Left kidney (tissue), 2 donors: Measurements from ENCODE around the gene HOXC13. TPM values are rescaled to one million over a fixed set of nuclear protein-coding genes. Genes with fewer than 3 reads are reported as not detected.

Experiments used
- DNase-seq: peaks from one replicate; pipeline ENCODE4 v3.0.0-alpha.2; 2013
- polyA plus RNA-seq: library from polyadenylated mRNA; unstranded; fragments of 120-200 nt; gene quantifications from one replicate; pipeline ENCODE4 v1.2.1, GENCODE V29; 2013; ENCODE audit not compliant: insufficient read length

Gene HOXC13
- polyA plus RNA-seq, 1 donor: 0.05 TPM

DNA sequence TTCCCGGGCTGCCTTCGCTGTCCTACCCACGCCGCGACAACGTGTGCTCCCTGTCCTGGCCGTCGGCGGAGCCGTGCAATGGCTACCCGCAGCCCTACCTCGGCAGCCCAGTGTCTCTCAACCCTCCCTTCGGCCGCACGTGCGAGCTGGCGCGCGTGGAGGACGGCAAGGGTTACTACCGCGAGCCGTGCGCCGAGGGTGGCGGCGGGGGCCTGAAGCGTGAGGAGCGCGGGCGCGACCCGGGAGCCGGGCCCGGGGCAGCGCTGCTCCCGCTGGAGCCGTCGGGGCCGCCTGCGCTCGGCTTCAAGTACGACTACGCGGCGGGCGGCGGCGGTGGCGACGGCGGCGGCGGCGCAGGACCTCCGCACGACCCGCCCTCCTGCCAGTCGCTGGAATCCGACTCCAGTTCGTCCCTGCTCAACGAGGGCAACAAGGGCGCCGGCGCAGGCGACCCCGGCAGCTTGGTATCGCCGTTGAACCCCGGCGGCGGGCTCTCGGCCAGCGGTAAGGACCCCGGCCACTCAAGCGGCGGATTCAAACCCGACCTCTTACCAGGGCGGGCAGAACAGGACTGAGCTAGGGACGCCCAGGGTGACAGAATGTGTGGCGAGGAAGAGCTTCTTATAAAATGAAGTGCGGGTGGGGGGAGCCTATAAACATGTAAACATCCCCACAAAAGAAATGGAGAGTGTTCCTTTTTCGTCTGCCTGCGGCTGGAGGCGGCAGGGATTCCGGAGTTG, 16.6 kb downstream of the HOXC13 start:
- DNase-seq: no peak

DNA sequence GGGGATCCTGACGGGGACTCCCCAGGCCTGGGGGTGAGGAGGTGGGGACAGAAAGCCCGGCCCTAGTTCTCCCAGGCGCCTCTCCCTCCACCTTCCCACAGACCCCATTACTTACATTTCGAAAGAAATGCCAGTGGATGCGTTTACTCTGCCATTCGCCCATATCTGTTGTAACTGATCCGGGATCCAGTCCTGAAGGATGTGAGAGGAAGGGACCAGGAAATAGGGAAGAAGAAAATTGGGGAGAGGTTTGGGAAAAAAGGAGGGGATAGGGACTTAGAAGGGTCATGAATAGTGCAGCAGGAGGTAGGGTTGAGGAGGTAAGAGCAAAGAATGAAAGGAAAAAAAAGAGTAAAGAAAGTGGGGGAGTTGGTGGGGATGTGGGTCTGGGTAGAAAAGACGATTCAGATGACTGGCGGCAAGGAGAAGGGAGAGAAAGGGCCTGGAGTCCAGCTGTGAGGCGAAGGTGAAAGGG, 17.2 kb downstream of the HOXC13 start:
- no peak for DNase-seq

DNA sequence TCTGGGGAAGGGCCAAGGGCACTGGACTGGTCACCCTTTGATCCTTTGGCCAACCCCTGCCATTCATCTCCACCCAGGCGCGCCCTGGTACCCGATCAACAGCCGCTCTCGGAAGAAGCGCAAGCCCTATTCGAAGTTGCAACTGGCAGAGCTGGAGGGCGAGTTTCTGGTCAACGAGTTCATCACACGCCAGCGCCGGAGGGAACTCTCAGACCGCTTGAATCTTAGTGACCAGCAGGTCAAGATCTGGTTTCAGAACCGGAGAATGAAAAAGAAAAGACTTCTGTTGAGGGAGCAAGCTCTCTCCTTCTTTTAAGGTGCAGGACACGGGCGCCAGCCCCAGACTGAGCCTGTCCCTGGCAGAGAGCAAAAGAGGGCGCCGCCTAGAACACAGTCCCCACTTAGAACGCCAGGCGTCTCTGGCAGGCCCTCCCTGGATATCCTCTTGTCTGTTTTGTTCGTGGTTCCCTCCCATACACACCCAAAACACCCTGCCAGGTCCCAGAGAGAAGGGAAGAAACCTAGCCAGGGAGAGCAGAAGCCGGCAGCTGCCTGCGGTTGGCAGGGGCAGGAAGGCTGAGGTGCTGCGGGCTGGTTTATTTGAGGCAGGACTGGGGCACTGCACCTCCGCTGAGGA, 17.7 kb downstream of the HOXC13 start:
- DNase-seq: no peak

DNA sequence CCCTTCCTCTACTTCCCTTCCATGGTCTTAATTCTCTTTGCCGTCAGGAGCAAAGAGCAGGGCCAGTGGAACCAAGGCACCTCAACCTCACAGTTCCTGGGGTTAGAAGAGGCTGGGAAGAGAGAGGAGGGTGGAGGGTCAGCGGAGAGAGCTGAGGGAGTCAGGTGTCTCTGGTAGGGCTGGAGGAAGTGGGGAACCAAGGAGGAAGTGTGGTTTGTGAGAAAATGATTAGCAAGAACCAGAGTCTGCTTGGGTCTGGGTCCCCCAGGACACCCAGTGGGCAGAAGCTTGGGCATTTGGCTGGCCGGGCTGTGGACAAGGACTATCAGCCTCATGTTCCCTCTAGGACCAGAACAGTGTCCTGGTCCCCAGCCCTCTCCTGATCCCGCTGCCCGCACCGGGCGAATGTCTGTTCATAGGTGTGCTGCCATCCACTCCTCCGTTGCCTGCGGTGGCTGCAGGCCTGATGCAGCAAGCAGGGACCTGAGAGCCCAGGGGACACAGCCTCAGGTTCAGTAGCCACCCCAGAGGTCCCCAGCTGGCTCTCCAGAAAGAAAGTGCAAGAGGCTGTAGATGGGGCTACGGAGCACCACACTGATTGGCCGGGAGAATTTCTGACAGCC, 18.4 kb downstream of the HOXC13 start:
- no peak for DNase-seq

DNA sequence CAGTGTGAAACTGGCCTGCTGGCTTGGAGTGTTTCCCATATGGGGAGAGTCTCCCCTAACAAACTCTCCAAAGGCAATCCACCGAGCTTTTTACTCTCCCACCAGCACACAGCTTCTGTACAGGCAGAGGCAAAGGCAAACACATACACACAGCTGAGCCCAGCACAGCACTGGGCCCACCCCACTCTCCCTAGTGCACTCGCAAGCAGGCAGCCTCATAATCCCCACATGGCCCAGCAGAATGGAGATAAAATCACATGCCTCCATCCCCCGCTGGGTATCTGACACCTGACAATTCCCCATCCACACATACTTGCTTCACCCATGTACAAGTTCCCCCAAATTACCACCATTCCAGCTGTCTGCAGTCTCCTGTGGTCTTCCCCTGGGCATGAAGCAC, 19.5 kb downstream of the HOXC13 start:
- no peak for DNase-seq

DNA sequence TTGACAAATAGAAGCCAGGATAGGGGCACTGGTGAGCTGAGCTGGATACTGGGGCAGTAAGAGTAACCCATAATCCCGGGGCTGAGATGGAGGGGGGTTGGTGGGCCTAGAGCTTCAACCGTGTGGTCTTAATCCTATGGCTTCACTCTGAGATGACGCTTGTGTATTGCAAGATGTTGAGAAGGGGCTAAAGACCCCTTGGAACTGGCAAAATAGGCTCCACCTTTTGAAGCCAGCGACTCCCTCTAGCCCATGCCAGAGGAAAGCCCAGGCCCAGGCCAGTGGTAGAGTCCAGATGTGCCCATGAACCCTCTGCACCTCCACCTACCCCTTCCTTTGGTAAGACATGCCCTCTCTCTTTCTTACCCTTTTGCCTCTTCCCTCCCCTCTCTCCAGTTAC, 20.7 kb downstream of the HOXC13 start:
- no peak for DNase-seq

DNA sequence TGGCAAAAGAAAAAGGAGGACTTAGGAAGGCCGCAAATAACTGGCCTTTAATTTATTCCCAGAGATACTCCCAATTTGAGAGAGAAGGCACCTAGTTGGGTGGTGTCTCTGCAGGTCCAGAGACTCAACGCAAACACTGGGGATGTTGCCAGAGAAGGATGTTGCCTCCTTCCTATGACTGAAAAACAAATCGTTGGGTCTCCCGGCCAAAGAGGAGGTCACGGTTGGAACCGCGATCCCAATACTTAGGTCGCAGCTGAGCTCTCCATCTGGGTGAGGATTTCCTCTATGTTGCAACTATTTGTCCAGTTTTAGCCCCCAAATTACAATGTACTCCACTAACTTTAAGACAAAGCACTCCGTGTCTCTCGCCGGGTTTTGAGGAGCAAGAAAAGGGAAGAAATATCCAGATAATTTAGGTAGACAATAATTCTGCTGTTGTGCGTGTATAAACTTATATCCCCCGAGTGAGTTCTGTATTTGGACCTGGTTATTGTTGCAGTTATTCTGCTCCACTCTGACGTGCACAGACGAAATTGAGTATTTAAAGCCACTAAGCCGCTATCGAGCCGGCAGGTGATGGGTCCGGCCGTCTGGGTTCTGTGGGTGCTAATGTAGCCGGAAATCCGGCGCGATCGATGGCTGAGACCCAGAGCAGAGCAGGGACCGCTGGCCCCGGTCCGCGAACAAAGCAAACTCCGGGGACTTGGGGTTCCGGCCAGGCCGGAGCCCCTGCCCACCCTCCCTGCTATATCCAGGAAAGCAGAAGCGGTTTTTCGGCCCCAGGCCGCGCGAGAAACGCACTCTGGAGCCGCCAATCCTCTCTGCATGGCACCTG, 21.8 kb downstream of the HOXC13 start:
- DNase-seq: no peak

DNA sequence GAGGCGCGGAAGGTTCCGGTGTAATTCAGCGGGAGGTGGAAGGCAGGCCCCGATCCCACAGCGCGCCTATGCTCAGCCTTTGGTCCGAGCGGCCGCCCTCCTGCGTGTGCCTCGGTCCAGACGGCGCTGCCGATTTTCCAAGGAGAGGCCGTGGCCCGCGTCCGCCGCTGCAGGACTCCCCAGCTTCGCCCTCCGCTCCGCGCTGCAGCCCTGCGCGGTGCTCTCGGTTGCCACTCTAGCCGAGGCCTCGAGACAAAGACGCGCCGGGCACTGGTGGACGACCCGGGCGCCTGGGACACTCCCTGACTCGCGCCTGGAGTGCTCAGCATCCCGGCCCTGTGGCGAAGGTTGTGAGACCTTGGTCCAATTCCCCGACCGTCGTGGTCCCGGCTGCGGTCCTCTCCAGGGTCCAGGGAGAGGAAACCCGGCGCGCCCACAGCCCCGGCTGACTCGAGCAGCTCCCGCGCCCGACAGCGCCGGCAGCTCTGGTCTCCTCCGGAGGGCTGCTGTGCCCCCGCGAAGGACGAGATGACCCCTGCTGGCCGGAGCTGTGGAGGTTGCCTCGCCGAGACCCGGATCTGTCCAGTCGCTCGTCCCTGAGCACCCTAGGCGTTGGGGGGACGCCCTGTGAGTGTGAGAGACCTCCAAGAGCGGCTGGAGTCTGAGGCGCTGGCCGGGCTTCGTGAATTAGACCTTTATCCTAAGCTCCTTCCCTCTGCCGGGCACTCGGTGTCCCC, 22.6 kb downstream of the HOXC13 start:
- no peak for DNase-seq

DNA sequence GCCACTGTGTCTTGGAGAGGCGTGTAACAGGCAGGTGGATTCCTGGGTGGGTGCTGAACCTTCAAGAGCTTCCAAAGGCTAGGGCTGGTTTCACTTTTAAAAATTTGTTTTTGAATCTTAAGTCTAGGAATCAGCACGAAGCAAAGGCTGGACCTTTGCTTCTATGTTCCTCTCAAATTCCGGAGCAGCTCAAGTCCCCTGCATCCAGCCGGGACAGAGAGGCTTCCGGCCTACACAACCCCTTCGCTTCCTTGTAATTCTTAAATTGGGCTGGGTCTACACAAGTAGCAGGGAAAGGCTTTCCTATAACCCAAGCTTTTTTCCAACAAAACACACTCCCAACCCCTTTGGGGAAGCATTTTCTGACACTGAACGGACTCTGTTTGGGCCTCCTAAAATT, 24.4 kb downstream of the HOXC13 start:
- DNase-seq: no peak

DNA sequence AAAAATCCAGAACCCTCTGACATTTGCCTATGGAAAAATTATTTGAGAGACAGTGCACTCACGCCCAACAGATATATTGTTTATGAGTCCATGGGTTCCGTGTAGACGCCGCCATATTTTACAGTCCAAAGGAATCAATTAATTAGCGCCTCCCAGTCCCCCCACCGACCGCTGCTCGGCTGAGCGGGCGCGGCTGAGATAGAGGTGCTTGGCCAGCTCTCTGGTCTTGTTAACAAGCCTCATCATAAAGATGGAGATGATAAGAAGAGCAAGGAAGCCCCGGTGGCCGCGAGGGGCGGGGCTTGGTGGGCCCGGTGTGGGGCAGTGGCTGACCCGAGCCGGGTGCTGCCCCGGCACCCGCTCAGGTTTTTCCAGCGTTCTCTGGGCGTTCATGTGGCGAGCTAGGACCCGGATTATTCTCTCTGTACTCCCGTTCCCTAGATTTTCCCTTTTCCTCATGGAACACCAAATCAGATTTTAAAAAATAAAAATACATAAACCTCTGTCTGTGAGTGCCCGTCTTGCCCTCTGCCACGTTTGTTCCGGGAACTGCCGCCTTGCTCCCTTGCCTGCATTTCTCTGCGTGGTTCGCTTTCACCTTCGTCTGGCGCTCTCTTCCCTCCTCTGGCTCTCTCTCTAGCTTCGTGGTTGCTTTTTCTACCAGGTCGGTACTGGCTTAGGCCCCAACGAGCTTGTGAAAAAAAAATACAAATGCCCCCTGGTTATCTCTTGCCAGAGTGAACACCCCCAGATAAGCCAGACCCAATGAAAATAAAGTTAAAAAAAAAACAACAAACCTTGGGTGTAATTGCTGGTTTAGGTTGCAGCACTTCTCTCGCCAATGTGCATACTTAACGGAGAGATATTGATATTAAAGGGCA, 25.0 kb downstream of the HOXC13 start:
- DNase-seq: no peak

DNA sequence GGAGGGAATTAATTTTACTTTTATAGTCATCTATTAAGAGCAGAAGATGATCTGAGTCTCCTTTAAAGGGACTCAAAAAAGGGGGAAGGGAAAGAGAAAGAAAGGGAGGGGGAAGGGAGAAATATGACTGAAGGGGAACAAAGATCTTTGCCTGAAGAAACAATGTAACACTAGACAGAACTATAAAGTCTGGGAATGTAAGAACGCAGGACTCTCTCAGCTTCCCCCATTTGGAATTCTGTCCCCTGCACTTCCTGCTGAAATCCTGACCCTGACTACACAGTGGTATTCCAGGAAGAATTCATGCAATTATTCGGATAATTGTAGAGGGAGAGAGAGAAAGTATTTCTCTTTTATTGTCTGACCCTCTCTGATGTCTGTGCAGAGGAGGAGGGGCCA, 25.7 kb downstream of the HOXC13 start:
- DNase-seq: no peak

DNA sequence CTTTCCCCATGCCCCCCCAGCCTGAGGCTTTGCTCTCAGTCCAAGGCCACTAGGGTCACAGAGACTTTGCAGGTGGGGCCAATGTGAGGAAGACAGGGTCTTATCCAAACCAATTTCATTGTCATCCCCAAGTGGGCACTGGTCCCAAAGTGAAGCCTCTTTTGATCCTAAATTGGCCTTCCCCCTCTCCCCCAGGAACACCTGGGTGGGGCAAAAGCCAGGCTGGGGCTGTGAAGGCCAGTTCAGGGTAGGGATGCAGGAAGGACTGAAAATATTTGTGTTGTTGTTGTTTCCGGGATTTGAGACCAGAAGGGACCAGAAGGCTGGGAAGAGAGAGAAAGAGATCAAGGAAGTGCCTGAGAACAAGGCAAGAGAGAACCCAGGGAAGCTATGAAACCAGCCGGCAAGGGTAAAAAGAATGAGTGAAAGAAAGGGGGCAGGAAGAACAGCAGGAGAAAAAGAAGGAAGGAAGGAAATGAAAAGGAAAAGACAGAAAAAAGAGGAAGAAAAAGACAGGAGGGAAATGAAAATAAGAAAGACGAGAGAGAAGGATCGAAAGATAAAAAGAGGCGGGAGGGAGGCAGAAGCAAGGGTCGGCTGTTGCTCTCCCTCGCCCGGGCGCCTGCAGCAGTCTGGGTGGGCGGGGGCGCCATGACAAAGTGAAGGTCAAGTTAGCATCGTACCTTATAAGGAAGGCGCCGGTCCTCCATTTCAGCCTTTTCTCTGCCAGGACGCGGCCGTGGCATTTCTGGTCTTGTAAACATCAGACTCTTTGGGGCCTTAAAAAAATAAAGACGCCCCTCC, 26.9 kb downstream of the HOXC13 start:
- no peak for DNase-seq

DNA sequence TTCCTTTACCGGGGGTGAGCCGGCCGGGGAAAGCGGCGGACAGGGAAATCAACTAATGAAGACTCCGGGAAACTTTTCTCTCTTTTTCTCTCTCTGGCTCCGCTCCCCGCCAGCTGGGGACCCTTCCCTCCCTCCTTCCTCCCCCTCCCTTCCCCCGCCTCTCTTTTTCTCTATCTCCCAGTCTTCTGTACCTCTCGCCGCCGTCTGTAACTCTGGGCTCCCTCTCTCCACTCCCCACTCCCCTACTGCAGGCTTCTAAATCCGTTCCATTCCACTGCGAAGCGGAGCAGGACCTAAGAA, 27.4 kb downstream of the HOXC13 start:
- DNase-seq: no peak

DNA sequence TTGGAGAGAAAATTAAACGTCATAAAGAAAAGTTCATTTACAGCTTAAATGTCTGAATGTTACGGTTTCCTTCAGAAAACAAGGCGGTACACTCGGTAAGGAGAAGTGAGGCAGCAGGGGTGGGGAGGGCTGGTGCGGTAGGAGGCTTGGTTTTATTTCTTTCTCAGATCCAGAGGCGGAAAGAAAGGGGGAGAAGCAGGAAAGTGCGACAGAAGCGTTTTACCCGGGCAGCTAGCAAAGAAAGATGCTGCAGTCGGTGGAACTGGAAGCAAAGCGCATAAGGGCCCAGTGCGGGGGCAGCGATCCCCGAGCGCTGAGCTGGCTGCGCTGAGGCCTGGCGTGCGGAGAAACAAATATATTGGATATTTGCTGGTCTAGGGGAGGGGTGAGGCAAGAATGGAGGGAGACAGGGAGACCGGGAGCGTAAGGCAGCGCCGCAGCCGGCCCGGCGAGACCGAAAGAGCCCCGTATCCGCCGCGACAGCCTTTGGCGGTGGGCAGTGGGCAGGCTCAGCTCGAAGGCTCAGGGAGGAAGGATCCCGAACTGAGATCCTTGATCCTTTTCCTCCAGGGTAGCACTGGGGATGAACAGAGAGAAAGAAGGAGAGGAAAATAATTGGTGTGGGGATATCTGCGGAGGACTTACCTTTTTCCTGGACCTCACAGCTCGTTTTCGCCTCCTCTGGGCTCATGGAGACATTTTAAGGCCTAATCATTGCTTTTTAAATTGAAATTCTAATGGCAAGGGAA, 27.9 kb downstream of the HOXC13 start:
- no peak for DNase-seq

DNA sequence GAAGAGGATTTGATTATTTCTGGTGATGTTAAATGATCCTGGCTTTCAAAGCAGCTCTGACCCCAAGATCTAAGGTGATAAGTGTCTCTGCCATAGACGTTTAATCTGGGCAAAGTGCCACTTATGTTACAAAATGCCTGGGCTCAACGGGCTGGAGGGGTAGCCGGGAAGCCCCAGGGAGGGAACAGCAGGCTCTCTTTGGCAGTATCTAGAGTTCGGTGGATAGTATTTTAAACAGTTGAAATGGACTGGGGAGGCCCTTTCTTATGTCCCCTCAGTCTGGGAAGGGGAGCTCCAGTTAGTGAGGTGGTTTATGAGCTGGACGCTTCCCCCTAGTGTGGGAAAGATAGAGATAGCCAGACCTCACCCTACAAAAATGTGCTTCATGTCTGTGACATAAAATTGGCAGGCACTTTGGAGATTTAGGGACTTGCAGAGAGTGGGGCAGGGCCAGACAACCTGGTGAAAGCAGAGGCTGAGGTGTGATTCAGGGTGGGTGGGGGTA, 28.8 kb downstream of the HOXC13 start:
- no peak for DNase-seq

DNA sequence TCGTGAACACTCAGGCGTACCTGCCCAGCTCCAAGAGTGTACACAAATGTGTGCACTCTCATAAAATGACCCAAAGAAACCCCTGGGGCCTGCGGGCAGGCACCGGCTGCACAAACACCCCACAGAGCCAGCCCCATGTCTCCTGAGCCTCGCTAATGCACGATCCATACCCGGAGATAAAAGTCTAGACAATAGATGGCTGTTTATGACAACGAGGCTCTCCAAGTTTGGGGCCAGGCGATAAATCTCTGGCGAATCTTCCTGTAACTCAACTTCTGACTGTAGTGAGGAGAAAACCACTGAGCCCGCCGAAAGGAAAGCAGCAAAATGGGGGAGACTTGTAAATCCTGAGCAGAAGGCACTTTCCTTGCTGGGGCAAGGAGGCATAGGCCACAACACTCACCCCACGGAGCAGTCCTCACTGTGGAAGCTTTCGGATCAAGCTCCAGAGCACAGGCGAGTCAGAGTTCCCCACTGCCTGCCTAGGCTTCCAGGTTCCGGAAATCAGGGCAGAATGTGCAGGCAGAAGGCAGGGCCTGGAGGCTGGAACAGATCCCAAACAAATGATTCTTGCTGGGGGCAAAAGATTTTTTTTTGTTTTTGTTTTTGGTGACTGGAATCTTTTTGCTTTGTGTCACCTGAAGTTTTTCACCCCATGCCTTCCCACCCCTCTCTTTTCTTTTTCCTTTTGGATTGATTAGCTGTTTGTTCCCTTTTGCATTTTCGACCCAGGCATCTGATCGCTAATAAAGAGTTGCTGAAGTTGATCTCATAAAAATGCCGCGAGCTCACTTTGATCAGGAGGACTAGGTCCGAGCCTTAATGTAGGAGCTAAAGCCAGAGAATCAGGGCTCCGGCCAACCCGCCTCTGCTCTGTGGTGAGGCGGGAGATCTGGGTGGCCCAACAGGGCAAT, 29.8 kb downstream of the HOXC13 start:
- no peak for DNase-seq

DNA sequence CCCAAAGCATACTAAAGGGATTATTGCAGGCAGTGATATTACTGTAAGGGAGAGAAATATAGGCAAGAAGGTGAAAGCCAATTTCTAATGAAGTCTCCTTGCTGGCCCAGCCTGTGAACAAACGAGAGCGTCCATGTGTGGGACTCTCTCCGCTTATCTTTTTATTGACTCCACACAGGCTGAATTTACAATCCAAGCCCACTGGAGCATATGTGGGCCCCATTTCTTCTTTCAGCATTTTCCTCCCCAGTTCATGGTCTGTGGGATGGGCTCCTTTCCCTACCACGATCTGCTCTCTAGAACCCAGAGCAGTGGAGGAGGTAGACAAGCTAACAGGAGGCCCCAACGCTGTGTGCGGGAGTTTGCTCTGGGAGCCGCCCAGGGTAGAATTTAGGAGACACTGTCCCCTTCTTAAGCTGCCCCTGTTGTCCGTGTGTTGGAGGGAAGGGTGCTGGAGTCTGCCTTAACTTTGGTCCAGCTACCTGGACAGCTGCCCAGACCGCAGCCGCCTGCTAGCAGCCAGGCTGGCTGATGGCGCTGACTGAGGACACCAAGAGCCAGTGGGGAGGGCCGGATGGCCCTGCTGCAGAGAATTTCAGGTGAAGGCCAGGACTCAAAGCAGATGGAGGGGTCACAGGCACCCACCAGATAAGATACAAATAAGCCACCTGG, 31.1 kb downstream of the HOXC13 start:
- DNase-seq: no peak
